DMS53 treated with DMSO at 0.1 percent for 48 hours (cell line): Measurements from ENCODE around the gene KCNQ1.

Experiments used
- DNase-seq: peaks from one replicate; lab custom pipeline; 2025; ENCODE audit not compliant: unreplicated experiment; lab: John Stamatoyannopoulos, UW

KCNQ1 gene

DNA sequence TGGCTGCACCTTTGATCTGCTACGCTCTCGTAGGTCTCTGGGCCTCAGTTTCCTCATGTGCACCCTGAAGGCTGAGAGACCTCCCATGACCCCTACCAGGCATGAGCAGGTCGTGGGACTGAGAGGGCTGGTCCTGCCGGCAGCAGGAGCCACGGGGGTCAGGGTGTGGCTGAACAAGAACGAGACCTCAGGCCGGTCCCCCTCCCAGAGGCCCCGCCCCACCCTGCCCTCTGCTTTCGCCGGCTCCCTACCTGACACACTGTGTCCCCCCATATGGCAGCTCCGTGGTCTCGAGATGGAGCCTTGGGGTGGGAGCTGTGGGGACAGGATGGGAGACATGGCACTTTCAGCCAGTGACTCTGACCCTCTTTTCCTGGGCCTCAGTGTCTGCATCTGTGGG, 400.2 kb downstream of the KCNQ1 start:
- no peak for DNase-seq

DNA sequence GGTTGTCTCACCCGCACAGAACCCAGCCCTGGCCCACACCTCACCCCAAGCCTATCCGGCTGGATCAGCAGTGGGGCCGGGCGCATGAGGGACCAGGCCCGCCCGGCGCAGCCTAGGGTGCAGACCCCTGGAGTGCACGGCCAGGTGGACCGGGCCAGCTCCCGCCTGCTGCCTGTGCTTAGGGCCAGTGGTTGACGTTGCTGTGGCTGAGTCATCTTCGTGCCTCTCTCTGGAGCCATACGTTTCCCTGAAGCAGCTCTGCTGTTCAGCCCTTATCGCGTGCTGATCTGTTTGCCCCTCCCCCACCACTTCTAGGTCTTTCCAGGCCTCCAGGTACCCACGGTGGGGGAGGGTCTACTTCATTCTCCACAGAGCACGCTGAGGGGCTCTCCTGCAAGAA, 401.2 kb downstream of the KCNQ1 start:
- no peak for DNase-seq

DNA sequence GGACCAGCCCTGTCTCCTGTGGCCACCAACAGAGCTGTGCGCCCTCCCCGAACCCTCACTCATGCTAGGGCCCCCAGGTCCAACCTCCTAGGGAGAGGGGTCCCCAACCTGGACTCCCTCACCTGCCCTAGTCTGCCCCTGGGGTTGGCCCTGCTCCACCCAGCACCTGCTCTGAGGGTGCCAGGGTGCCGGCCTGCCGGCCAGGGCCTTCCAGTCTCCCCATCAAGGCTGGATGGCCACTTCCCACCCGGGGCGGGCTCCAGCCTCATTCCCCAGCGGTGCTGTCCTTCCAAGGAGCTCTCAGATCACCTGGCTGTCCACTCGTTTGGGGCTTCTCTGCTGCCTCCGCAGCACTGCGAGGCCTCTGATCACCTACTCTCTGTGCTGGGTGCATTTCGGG, 401.7 kb downstream of the KCNQ1 start:
- no peak for DNase-seq

DNA sequence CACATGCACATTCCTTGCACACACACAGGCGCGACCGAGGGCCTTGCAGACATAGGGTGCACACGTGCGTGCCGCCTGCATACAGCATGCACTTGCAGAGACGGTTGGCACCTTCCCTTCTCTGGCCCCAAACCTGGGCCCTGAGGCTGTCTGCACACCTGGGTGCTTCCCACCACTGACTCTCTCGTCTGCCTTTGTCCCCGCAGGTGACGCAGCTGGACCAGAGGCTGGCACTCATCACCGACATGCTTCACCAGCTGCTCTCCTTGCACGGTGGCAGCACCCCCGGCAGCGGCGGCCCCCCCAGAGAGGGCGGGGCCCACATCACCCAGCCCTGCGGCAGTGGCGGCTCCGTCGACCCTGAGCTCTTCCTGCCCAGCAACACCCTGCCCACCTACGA, 402.8 kb downstream of the KCNQ1 start:
- no peak for DNase-seq

DNA sequence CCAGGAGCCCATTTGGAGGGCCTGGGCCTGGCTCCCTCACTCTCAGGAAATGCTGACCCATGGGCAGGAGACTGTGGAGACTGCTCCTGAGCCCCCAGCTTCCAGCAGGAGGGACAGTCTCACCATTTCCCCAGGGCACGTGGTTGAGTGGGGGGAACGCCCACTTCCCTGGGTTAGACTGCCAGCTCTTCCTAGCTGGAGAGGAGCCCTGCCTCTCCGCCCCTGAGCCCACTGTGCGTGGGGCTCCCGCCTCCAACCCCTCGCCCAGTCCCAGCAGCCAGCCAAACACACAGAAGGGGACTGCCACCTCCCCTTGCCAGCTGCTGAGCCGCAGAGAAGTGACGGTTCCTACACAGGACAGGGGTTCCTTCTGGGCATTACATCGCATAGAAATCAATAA, 403.7 kb downstream of the KCNQ1 start:
- no peak for DNase-seq

DNA sequence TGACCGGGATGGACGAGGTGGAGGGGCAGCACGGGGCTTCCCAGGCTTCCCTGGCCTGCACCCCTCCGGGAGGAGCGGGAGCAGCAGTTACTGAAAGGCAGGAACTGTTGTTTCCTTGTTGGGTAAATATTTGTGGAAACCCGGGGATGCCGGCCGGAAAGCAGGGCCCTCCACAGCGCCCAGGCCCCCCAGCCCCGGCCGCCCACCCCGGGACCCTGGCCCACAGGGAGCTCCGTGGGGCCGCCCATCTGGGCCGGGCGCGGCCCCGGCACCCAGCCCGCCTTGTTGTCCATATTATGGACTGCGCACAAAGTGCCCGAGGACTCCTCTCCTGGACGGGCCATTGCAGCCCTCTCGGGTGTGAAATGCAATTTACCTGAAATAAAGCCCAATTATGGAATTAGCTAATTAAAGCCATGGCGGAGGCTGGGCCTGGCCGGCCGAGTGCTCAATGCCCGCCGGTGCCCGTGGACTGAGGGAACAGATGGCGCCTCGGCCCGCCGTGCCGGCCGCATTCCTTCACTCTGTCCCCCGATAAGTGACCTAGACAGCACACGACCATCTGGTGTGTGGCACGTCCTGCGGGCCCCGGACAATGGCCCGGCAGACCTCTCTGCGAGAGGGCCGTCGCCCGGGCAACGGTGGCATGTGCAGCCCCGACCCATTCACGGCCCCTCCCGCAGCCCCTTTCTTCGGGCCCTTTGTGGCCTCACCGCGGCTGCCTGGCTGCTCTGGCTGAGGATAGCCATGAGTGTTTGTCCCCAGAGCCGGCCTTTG, 405.4 kb downstream of the KCNQ1 start:
- no peak for DNase-seq

DNA sequence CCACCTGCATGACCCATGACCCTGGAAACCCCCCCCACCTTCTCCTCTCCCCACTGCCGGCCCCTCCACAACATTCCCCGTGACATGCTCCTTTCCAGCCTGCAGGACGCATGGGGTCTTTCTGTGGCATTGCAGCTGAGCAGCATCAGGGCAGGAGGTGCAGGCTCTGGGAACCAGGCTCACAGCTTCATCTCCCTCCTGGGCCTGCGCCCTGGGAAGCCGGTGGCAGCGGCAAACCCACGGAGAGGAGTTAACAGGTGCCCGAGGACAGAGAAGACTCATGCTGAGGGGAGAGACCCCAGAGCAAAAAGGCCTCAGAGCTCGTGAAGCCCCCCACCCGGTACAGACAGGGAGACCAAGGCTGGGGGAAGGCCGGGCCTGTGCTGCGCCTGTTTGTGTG, 408.6 kb downstream of the KCNQ1 start:
- DNase-seq: no peak

DNA sequence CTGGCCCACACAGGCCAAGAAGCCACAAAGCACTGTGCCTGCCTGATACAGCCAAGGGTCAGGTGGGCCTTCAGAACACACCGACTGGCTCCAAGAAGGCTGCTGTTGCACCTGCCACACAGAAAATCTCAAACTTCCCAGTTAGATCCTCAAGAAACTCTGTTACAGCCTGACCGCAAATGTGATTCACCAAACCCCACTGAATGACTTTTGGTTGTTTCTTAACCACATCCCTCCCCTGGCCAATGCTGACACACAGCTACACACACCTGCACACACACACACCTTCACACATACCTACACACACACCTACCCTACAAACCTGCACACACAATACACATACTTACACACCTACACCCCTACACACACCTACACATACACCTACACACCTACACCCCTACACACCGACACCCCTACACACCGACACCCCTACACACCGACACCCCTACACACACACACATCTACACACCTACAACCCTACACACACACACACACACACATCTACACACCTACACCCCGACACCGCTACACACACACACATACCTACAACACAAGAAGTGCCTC, 409.3 kb downstream of the KCNQ1 start:
- DNase-seq: no peak

DNA sequence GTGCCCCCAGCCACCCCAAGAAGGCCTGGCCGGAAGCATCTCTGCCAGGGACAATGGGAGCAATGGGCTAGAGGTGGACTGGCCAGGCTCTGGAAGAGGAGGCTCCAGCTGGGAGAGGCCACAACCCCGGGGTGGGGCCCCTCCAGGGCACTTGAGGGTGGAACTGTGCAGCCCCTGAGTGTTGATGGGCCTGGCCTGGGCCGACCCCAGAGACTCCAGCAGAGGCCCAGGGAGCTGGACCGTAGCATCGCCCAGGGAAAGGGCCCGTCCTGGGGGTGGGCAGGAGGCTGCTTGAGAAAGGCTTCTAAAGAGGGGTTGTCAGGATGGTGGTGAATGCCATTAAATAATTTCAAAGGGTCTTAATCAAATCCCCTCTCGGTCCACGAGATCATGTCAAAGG, 410.4 kb downstream of the KCNQ1 start:
- DNase-seq: no peak

DNA sequence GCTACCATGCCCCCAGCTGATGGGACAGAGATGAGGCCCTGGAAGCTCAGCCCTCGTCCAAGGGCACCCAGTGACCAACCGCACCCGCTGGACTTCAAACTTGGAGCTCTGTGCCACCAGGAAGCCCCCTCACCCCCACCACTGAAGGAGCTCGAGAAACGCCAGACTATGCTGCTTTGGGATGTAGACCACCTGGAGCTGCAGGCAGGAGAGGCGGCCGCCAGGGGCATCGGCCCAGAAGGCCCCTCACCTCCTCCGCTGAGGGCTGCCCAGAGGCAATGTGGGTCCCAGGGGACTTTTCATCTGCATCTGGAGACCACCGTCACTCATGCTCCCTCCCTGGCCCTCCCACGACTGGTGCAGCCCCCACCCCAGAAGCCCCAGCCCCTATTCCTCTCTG, 412.5 kb downstream of the KCNQ1 start:
- DNase-seq: no peak

DNA sequence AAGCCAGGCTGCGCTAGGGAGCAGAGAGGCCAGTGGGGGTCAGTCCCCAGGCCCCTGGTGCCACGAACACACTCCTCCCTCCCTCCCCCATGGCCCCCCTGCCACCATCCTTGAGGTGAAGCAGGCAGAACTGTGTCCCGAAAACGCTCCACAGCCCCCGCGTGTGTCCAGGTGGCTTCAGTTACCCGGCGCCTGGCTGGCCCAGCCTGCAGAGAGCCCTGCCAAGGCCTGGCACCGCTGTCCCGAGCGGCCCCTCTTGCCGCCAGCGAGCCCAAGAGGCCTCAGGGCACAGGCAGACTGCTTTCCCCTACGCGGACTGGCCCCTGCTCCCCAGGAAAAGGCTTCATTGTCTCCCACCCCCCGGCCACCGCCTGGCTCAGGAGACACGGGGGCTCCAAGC, 413.1 kb downstream of the KCNQ1 start:
- DNase-seq: no peak

DNA sequence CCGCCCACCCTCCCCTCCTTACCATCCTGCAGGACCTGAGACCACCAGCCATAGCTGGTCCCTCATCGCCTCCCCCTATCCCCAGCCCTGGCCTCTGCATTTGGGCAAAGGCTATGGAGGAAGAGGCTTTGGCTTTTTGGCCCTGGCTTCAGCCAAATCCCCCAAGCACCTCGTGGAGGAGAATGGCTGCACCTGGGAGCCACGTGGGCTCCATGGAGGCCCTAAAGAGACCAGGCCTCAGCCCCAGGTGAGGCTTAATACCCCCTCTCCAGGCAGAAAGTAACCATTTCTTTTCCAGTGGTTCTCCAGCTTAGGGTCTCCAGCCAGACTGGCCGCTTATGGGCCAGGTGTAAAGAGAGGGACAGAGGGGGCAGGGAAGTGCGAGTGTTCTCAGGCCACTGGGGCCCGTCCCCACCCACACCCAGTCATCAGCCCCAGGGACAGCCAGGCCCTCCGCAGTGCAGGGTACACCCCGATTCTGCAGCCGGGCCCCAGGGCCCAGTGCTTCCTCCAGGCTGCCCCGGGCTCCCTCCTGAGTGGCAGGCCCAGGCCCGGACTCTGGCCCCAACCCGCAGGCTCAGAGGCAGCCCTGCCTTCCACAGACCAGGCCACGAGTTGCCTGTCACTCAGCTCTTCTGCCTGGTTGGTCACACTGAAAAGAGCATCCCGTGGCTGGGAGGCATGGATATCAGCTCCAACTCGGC, 414.3 kb downstream of the KCNQ1 start:
- DNase-seq: no peak

DNA sequence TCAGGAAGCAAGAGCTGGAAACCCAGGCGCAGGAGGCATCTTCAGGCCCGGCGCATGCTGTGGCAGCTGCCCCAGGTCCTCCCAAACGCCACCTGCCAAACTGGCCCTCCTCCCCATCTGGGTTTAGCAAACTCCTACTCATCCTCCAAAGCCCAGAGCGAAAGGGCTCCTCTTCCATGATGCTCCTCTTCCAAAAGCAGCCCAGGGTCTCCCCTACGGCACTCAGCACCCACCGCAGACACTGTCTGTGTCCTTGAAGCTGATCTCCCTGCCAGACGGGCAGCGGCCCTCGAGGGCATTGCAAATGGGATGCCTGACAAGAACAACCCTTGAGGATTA, 414.9 kb downstream of the KCNQ1 start:
- DNase-seq: no peak

DNA sequence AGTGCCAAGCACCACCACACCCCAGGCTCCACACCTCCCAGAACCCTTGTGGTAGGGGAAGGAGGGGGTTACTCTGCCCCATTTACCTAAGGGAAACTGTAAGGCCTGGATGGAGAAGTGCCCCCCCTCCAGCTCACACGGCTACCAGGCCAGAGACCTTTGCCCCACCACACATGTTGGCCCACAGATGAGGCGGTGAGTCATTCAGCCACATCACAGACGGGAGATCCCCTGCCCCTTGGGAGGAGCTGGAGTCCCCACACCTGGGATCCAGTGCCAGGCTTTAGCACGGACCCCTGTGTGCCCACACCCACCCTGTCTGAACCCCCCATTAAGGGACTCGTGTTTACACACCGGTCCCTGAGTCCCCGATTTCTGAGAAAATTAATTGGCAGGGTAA, 415.8 kb downstream of the KCNQ1 start:
- DNase-seq: no peak

DNA sequence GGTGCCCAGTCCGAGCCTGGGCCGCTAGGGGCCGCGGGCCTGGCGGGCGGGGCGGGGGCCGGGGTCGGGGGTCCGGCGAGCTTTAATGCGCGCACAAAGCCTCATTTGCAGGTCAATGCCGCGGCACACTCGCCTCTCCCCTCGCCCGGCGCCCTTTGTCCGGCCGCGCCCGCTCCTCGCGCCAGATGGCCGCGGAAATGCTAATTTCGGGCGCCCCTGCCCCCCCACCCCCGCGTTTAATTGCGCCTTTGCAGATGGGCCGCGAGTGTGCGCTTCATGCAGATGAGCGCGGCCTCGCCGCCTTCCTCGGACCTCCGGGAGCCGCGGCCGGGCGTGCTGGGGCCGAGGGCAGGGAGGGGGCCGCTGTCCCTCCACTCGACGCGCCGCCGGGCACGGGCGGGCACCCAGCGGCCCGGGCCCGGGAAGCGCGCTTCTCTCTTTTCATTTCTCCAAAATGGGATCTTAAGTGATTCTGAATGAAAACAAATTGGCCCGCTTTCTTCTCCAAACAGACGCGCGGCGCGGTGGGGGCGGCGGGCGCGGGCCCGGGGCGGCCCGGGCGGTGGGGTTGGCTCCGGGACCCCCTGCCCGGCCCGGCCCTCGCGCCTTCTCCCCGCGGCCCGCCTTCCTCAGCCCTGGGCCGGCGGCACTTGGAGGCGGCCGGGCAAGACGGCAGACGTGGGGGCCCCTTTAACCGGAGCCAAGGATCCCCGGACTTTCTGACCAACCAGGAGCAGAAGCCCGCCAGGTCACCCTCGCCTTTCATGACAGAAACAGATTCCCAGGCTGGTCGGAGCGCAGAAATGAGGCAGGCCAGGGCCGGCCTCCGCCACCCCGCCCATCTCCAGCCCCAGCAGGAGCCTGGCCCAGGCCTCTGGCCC, 417.8 kb downstream of the KCNQ1 start:
- no peak for DNase-seq

DNA sequence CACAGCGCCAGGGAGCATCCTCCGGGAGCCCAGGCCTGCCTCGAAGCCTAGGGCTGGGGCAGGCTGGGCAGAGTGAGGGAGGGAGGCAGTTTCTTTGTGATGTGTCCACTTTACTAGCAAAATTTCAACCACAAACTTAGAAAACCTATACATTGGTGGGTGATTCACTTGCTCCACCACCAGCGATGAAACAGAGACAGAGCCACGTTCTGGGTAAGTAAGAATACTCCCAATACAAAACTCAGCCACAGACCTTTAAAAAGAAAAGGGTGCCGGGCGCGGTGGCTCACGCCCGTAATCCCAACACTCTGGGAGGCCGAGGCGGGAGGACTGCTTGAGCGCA, 418.4 kb downstream of the KCNQ1 start:
- DNase-seq: no peak

DNA sequence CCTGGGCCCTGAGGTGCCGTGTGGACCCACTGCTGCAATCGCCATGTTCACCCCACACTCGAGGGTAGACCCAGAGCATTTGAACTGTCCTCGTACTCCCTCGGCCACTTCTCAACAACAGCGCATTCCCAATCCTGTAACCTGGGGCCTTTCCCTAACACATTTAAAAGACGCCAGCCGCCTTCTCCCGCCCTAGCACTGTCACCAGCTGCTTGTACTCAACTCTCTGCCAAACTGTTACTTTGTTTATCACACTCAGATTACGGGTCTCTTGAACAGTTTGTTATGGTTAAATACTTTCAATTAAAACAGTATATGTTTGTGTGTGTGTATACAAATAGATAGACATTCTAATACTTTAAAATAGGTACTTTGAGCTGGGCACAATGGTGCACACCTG, 420.1 kb downstream of the KCNQ1 start:
- DNase-seq: no peak

DNA sequence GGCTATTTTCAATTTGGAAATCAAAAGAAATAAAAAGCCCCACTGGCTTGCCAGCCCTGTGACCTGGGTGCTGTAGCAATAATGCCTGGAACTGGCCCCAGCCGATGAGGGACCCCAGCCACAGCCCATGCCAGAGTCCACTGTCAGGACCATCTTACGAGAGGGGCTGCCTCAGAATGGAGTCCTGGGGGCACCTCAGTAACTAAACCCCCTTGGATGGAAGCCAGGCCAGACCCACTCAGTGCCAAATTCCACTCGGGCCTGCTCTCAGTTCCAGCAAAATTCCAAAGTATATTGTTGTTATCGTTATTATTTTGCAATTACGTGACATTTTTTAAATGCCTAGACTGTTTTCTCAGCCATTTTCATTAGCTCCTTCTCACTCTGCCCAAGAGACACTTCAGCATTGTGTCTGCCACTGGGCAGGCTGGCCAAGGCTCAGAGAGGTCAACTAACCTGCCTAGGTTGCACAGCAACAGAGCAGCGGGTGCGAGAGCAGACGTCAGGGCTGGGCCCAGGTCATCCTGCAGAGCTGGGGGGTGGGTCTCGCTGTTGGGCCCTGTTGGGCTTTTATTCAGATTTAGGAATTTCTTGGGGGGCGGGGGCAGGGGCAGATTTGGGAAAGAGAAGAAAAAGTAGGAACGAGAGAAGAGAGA, 421.2 kb downstream of the KCNQ1 start:
- no peak for DNase-seq

DNA sequence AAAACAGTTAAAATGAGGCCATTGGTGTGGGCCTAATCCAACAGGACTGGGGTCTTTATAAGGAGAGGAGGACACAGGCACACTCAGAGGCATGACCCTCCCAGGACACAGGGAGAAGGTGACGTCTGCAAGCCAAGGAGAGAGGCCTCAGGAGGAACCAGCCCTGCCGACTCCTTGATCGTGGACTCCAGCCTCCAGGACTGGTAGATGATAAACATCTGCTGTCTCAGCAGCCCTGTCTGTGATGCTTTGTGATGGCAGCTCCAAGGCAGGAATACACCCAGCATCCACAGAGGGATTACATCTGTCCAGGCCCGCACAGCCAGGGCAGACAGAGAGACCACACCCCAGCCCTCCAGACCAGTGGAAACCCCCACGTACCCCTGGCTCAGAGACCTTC, 422.3 kb downstream of the KCNQ1 start:
- DNase-seq: no peak

DNA sequence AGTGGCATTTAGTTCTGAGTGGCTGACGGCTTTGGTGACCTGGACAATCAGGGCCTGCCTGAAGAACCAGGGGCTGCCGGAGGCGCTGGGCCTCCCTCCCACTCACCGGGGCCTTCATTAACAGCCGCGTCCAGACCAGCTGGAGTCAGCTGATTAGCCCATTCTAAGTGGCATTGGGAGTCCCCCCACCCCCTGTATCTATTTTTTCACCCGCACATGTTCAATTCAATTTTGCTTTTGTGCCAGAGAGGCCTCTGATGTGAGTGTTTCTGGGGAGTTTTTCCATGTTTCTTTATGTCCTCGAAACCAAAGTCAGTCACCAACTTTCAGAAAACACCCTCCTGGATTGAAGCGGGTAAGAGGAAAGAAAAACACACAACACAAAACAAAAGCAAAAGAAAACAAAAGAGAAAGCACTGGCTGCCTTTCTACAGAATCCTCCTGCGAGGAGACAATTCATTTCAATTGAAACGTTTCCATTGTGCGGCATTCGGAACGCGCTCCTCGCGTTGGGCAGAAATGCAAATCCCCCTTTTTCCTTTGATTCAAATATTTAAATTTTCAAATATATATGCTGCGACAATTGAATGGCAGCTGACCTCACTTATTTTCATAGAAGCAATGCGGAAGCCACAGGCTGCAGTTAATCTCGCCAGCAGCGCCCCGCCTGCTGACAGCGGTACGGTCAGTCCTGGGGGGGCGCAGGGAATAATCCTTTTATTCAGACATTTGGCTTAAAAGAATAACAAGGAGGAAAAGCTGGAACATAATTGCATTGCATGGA, 423.1 kb downstream of the KCNQ1 start:
- no peak for DNase-seq
